Stimulated activated CD4-positive, alpha-beta T cell treated with anti-CD3 and anti-CD28 coated beads, Interleukin-2, amount 100 ng/mL, for 4 hours (primary cell): Measurements from ENCODE around the gene SMAD1.
"Not testable (repeated sequence)": the region's sequence is repeated elsewhere in the genome, so short reads cannot be mapped to it uniquely, and the experiment has no call there.

Experiments
- DNase-seq: peaks from one replicate; pipeline ENCODE4 v3.0.0-alpha.2; 2020; ENCODE audit warnings: low read depth

Gene SMAD1

DNA sequence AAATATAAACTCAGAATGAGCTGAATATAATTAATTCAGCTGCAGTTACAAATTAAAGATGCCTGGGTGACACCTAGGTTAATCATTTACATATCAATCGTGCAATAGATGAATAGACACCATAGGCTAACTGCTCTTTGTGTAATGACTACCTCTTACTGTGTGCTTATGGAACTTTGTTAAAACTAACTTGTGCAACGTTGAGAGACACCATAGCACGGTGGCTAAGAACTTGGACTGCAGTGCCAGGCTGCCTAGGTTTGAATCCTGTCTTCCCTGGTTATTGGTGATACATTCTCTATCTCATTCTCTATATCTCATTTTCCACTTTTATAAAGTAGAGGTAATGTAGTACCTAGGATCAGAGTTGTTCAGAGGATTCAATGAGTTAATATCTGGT, 46.9 kb downstream of the SMAD1 start:
- no peak for DNase-seq

DNA sequence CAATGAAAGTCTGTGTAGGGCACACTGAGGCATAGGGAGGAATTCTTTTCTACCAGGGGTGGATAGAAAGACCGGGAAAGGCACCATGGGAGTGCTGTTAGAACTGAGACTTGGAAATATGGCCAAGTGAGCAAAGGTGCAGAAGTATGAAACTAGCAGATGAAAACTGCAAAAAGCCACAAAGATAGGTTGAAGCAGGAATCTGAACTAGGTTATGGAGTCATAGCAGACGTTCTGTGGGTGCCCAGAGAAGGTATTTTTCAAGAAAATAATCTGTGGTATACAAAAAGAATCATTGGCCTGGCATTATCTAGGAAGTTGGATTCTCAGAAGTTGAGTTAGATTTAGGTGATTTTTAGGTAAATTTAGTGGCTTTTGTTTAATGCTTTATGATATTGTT, 48.5 kb downstream of the SMAD1 start:
- no peak for DNase-seq

DNA sequence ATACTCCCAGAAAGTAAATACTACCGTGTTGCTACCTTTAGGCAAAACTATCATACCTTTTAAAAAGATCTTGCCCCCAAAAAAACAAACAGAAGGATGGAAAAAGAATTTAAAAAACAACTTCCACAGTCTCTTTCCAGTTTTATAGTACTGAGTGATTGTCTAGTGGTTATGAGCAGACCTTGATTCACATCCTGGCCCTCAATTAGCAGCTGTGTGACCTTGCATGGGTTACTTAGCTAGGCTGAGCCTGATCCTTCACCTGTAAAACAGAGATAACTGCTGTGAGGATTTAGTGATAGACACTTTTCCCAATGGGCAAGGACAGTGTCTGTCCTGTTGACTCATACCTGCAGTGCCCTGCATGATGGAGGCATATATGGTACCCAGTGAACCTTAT, 49.0 kb downstream of the SMAD1 start:
- no peak for DNase-seq

DNA sequence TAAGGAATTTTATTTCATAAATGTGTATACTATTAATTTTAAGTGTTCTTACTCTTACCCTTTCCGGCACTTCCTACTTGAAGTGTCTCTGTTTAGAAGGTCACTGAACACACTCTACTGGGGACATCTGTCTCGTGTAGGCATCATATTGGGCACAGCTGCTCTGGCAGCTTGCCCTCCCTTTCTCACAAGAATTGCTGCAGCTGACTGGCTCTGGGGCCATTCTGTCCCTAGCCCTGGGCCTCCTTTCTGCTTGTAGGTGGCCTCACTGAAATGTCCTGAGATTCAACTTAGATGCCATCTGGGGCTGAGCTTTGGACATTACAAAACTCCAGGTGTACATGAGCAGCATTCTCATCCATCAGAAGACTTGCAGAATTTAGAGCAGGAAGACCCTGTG, 49.6 kb downstream of the SMAD1 start:
- no peak for DNase-seq

DNA sequence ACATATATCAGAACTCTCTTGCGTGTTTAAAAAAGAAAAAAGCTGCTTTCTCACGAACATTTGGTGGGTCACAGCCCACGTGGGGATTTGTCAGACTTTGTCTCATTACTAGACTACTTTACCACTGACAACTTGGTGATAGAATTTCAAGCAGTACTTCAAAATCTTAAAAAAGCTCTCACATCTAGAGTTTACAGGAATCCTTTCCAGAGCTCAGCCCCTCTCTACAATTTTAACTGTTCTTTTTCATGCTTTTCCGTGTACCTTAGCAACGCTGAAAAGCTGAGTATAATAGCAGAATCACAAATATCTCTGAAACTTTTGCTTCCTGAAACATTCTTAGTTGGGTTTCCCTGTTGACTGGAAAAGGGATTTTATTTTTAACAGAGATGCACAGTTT, 50.2 kb downstream of the SMAD1 start:
- DNase-seq, result no peak

DNA sequence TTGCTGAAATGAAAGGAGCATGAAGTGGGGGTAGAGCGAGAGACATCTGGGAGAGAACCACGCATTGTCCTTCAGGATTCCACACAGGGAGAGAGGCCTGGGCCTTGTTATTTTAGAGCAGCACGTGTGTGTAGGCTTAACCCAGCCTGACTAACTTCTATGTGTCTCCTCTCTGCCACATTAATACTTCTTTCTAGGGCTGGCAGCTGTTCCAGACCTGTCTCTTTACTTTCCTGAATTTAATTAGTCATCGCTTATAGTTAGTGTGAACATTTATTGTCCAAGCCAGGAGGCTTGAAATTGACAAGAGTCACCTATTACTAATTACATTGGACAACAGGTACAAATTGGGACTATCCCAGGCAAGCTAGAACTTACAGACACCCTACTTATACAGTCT, 51.3 kb downstream of the SMAD1 start:
- DNase-seq, result no peak

DNA sequence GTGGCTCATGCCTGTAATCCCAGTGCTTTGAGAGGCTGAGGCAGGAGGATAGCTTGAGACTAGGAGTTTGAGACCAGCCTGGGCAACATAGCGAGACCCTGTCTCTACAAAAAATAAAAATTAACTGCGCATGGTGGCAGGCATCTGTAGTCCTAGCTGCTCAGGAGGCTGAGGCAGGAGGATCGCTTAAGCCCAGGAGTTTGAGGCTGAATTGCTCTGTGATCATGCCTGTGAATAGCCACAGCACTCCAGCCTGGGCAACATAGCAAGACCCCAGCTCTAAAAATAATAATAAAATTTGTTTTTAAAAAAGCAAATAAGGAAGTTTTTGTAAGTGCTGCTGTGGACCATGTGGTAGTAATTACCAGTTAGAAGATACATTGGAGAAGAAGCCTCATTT, 51.8 kb downstream of the SMAD1 start:
- not testable (repeated sequence) for DNase-seq

DNA sequence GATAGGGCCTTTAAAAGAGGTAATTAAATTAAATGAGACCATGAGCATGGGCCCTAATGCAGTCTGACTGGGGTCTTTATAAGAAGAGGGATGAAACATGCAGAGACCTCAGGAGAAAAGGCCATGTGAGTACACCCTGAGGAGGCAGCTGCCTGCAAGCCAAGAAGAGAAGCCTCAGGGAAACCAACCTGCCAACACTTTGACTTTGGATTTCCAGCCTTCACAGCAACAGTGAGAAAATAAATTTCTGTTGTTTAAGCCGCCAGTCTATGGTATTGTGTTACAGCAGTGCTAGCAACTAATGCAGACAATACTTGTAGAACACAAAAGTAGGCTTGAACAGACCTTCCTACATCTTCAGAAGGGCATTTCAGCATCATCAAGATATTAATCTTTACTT, 52.3 kb downstream of the SMAD1 start:
- no peak for DNase-seq

DNA sequence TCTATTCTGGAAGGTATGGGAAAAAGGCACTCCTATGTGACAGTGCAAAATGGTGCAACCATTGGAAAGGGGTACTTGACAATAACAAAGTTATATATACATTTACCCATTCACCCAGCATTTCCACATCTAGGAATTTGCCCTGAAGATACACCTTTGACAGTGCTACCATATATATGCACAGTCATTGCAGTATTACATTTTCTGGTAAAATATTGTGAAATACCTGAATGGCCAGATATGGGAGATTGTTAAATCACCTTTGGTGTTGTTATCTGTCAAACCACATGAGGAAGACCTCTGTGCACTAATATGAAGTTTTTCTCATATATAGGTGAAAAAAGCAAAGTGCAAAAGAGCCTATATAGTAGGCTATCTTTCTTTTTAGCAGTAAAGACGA, 53.5 kb downstream of the SMAD1 start:
- no peak for DNase-seq

DNA sequence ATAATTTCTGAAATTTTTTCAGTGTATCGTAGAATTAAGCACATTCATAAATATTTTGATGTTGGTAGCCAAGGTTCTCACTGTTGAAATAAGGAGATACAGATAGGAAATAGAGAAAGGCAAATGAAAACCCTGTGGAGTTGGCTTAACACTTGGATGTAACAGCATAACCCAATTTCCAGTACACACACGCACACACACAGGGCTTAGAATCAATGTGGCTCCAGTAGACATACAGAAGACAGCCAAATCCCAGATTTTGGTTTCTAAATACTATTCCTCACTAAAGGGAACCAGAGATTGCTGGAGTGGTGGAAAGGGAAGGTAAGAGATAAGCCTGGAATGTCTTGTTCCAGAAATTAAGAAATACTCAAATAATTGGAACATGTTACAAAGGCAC, 54.4 kb downstream of the SMAD1 start:
- no peak for DNase-seq

DNA sequence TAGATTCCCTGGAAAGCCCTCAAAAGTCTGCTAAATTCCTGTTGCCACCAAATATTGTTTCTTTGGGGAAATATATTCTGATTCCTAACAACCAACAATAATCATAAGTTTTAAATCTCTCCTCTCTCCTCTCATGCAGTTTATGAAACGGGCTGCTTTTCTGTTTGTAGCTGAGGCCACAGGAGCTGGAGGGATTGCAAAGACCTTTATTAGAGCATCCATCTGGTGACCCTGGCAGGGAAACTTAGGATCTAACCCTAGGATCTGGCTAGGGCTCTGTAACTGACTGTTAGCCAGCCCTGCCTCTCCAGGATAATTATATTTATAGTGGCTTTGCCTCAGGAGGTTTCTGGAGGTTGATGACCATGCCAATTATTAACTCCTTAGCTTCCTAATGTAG, 56.9 kb downstream of the SMAD1 start:
- no peak for DNase-seq

DNA sequence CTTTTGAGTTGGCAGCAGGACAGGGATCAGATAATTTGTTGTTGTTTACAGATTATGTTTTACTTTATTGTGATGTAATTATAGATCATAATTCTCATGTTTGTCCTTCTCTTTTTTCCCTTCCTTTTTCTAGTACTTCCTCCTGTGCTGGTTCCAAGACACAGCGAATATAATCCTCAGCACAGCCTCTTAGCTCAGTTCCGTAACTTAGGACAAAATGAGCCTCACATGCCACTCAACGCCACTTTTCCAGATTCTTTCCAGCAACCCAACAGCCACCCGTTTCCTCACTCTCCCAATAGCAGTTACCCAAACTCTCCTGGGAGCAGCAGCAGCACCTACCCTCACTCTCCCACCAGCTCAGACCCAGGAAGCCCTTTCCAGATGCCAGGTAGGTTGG, 58.0 kb downstream of the SMAD1 start:
- no peak for DNase-seq

DNA sequence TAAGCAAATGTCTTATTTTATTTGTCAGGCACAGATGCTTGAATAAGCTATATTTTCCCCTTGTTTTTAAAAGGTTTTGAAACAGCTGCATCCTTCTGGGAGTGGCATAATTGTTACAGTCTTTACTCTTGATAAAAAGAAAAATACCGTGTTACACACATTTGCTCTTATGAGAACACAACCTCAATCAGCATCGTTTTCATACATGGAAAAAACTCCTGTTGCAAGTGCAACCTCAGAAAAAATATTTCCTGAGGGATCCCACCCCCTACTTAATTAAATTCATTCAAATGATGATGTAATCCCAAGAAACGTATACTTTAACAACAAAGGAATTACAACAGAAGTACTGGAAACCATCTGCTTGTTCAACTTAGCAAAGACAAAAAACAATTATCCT, 58.6 kb downstream of the SMAD1 start:
- no peak for DNase-seq

DNA sequence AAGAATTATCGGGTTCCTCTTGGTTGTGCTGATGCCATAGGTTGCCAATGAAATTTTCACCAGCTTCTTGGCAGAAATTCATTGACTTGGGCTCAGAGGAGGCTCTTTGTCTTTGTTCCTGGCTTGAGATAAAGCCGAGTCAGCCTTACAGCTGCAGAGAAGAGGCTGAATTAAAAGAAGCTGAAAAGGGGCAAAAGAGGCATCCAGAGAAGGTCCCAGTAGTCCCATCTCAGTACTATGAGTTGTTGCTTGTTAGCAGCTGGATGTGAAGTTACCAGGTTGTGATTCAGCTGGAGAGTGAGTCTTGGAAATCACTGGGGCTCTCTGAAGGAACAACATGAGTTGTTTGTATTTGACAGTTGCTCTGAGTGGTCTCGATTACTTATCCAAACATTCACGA, 59.7 kb downstream of the SMAD1 start:
- no peak for DNase-seq

DNA sequence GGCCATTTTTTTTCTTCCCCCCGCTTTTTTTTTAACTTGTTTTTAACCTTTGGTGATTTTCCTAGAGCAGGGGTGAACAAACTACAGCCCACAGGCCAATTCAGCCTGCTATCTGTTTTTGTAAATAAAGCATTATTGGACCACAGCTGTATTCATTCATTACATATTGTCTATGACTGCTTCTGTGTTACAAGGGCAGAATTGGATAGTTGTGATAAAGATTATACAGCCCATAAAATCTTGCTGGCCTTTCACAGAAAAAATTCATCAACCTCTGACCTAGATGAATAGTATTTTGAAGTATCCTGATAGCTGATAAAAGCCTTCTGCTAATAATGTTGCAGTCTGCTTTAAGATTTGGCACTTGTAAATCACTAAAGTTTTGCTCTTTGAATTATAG, 63.4 kb downstream of the SMAD1 start:
- DNase-seq, result no peak

DNA sequence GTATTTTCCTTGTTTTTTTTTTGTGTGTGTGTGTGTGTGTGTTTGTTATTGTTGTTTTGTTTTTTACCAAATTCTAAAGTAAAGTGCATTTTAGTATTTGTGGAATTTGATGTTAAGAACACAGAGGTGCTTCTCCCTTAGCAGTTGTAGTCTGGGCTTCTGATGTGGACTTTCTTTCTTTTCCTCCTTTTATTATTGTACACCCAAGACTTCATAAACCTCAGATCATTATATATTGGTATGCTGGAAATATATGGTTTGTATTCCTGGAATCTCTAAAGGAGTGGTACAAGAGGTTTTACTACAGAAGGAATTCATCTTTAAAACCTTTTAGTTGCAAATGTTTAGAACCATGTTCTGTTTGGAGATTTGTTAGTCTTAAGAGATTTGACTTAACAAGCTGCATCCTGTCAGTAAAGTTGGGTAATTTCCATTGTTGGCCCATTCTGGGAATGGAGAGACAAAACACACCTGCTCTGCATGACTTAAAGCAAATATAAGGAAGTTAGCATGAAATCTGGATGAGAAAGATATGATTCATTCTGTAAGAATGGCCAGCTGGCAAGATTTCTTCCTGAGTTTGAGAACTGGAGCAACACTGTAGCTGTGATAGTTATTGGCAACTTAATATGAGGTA, 64.0 kb downstream of the SMAD1 start:
- DNase-seq, result no peak

DNA sequence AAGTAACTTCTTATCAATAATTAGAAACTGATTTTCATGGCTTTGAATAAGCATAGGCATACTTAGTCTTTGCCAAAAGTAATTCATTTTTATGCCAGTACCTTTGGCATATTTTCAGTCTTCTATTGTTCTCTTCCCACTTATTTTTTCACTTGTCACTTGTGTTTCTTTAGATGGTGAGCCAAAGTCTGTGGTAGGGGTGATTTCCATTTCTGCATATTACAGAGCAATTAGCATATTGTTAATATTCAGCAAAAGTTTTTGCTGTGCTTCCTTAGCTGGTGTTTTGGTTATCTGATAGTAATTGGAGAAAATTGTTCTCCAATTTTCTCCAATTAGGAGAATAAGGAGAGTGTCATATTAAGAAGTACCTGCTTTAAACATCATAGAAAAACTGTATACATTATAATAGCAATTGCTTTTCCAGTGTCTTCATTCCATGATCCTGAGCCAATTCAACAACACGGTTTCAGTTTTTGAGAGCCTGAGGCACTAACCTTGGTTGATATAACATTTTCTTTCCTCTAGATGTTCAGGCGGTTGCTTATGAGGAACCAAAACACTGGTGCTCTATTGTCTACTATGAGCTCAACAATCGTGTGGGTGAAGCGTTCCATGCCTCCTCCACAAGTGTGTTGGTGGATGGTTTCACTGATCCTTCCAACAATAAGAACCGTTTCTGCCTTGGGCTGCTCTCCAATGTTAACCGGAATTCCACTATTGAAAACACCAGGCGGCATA, 64.7 kb downstream of the SMAD1 start:
- no peak for DNase-seq

DNA sequence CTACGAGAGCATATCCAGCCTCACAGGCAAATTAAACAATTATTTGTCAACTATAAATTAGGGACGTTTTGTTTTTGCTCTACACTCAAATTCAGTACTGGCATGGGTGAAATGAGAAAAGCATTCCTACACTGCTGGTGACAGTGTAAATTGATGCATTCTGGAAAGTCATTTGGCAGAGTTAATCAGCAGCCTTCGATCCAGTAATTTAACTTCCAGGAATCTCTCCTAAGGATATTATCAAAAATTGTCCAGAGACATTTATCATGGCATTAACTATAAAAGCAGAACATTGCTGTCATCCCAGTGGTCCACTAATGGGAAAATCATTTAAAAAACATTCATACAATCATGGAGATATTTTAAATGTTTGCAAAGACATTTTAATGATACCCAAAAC, 70.0 kb downstream of the SMAD1 start:
- no peak for DNase-seq

DNA sequence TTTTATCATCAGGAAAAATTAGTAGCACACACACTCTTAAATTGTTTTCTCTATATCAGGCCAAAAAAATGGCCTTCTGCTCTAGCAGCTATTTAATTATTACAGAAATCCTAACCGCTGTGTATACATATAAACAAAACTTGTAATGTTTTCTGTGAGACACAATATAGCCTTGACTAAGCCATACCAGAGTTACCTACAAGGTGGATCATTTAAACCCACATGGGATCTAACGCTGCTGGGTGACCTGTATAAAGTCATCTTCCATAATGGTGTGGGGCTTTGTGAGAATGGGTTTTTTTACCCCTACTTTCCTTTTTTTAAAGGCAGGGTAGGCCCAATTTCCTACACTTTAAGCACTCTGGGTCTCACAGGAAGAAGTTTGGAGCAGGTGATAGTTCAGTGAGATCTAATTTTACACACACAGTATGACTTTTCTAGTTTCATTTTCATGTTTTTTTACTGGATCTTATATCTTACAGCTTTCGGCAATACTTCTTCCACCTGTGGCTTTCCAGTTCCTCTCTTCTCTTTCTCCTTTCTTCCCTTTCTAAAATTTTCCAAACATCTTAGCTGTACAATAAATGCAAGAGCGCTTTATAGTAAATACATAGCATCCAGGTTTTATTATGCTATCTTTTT, 70.6 kb downstream of the SMAD1 start:
- DNase-seq, result no peak

DNA sequence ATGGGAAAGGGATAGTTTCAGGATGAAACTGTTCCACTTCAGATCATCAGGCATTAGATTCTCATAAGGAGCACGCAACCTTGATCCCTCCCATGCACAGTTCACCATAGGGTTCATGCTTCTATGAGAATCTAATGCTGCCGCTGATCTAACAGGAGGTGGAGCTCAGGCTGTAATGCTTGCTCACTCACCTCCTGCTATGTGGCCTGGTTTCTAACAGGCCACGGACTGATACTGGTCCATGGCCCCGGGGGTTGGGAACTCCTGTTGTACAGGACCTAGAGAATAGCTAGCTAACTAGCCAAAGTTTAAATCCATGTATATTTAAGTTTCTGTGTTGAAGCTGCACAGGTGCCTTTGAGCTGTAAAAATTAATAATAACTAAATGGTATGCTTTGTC, 71.7 kb downstream of the SMAD1 start:
- no peak for DNase-seq

DNA sequence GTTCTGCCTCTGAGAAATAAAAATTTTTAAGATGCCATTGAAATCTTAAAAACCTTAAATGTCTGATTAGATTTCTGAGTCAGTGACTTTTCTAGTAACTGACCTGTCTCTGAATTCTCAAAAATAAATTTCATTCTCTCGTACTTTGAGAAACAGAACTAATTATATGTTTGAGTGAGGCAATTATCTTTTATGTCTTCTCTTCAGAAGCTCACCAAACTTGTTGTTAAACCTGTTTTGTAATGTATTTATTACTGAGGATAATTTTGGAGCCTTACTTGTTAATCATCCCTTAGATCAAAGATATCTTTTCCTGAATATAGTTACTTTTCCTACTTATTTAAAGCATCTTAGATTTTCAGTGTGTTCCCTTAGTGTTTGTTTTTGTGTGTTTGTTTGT, 73.0 kb downstream of the SMAD1 start:
- DNase-seq, result no peak

DNA sequence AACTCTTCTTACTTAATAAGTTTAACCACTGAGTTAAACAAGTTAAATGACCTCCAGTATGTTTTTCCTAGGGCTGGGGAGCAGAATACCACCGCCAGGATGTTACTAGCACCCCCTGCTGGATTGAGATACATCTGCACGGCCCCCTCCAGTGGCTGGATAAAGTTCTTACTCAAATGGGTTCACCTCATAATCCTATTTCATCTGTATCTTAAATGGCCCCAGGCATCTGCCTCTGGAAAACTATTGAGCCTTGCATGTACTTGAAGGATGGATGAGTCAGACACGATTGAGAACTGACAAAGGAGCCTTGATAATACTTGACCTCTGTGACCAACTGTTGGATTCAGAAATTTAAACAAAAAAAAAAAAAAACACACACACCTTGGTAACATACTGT, 76.1 kb downstream of the SMAD1 start:
- peak; percentile 31 for DNase-seq

DNA sequence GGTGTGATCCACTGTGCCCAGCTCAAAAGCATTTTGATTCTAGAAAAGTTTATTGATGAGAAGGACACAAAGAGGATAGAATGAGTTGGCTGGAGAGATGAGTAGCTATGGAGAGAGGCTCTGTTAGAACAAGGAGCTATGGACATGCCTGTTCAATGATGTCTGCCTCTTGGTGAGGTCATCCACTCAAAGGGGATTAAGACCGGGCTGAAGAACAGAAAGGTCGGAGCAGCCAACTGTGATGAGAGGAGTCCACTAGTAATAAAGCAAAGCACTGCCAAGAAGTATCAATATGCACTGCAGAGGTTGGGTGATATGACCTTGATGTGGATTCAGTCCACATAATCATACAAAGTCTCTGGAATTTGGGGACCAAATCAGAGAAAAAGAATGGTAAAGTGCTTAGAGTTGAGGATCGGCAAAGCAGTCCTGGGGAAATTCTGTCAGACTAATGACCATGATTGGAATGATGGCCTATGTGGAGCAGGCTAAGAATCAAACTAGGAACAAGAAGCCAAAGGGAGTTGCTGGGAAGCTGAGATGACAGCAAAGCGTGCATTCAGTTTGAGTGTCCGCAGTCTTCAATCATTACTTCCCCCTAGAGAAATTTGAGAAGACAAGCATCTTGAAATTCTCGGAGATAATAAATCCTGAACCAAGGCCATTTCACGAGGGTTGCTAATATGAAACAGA, 81.8 kb downstream of the SMAD1 start:
- no peak for DNase-seq
